K562 (cell line): ENCODE data around the gene SLC2A4RG. TPM values are rescaled to one million over a fixed set of nuclear protein-coding genes. Genes with fewer than 3 reads are reported as not detected.

ENCODE experiments used
- ATAC-seq: fragments of 200-7000 bp; cut with Tn5 transposase; 3 replicates; pipeline ENCODE4 v1.9.1; 2020; ENCODE audit warnings: moderate library complexity
- BruUV-seq: library from RNA; stranded (reverse); fragments of 400-500 nt; replicated peaks from 2 replicates; lab custom pipeline; 2021; lab: Mats Ljungman, UMichigan
- CTCF ChIA-PET: fragments of 300-600 bp; formaldehyde crosslinking; extraction: SDS; loops from one replicate; lab custom pipeline; 2021; ENCODE audit warnings: low intra/inter-chr PET ratio; lab: Yijun Ruan, JAX
- POLR2A ChIA-PET: fragments of 300-600, 350-650 bp; sonication (Branson Sonifier 250); formaldehyde crosslinking; extraction: SDS; loops from one replicate; lab custom pipeline; 2021; ENCODE audit warnings: antibody characterized with exemption, inconsistent platforms; lab: Yijun Ruan, JAX
- DNase-seq, 4 experiments: peaks; one replicate each; pipeline versions ENCODE4 v3.0.0 to v3.0.0-alpha.2; 2011 to 2018; ENCODE audit warnings: low spot score in 3 of 4, mixed read lengths in 3 of 4; ENCODE audit errors: extremely low read depth in 1 of 4
- FAIRE-seq: peaks from 2 replicates; lab custom pipeline; 2011; peaks lifted over from hg19 to GRCh38; lab: Jason Lieb, UNC
- H2AFZ ChIP-seq: 2 replicates; pipeline ENCODE4 v1.6.0; 2011; ENCODE audit warnings: low read depth, low read length, control low read depth, inconsistent platforms
- H3K27ac ChIP-seq: fragments of 200-600 bp; 3 replicates; pipeline ENCODE4 v1.8.0; 2011; ENCODE audit warnings: low read depth, mild to moderate bottlenecking, control low read depth, inconsistent platforms, low read length, moderate library complexity, mixed read lengths; ENCODE audit errors: extremely low read depth
- H3K27me3 ChIP-seq, 2 experiments: fragments of 300-600 bp in 1 of 2; 2 replicates in 1 of 2; 3 replicates in 1 of 2; pipeline versions ENCODE4 v1.6.0 to v1.8.0; 2011; ENCODE audit warnings: inconsistent platforms in 2 of 2, low read length in 2 of 2, mild to moderate bottlenecking in 1 of 2, mixed read lengths in 1 of 2, moderate library complexity in 1 of 2; ENCODE audit not compliant: control insufficient read depth in 2 of 2, insufficient read depth in 2 of 2
- H3K36me3 ChIP-seq: fragments of 300-600 bp; 3 replicates; pipeline ENCODE4 v1.8.0; 2011; ENCODE audit warnings: mild to moderate bottlenecking, low read length, inconsistent platforms; ENCODE audit not compliant: control insufficient read depth, insufficient read depth
- H3K4me1 ChIP-seq, 2 experiments: fragments of 200-600 bp in 1 of 2; replicated peaks in 1 of 2; 2 replicates in 1 of 2; 3 replicates in 1 of 2; pipeline versions ENCODE4 v1.5.1 to v1.8.0; 2011; ENCODE audit warnings: inconsistent platforms in 2 of 2, low read length in 2 of 2, mild to moderate bottlenecking in 1 of 2, mixed read lengths in 1 of 2, moderate library complexity in 1 of 2; ENCODE audit not compliant: control insufficient read depth in 2 of 2, insufficient read depth in 2 of 2
- H3K4me2 ChIP-seq: 2 replicates; pipeline ENCODE4 v1.6.1; 2011; ENCODE audit warnings: low read length, control low read depth, inconsistent platforms, mixed read lengths; ENCODE audit not compliant: insufficient read depth
- H3K4me3 ChIP-seq: fragments of 200-600 bp; sonication (generic), shearing (Covaris generic); 2 replicates; pipeline ENCODE4 v1.5.1; 2016; ENCODE audit warnings: control low read depth, inconsistent platforms
- H3K79me2 ChIP-seq: fragments of 200-600 bp; 3 replicates; pipeline ENCODE4 v1.8.0; 2011; ENCODE audit warnings: low read length, inconsistent platforms; ENCODE audit not compliant: control insufficient read depth, insufficient read depth
- H3K9ac ChIP-seq, 2 experiments: 2 replicates each; pipeline versions ENCODE4 v1.6.0 to v1.6.1; 2011; ENCODE audit warnings: low read depth in 2 of 2, low read length in 2 of 2, control low read depth in 1 of 2, inconsistent platforms in 1 of 2, mild to moderate bottlenecking in 1 of 2, mixed read lengths in 1 of 2; ENCODE audit not compliant: insufficient read depth in 1 of 2
- H3K9me1 ChIP-seq: one replicate; pipeline ENCODE4 v1.6.0; 2011; ENCODE audit warnings: inconsistent platforms, mild to moderate bottlenecking, low read length, moderate library complexity; ENCODE audit not compliant: control insufficient read depth, insufficient read depth
- H3K9me3 ChIP-seq: replicated peaks from 2 replicates; pipeline ENCODE4 v1.5.1; 2011; ENCODE audit warnings: low read depth, low read length, inconsistent platforms; ENCODE audit not compliant: control insufficient read depth, insufficient read depth
- H4K20me1 ChIP-seq: replicated peaks from 2 replicates; pipeline ENCODE4 v1.6.1; 2011; ENCODE audit warnings: low read length, inconsistent platforms, mixed read lengths; ENCODE audit not compliant: control insufficient read depth, insufficient read depth
- CREB3L1 ChIP-seq: fragments of 450-650 bp; IDR thresholded peaks from 2 replicates; pipeline ENCODE4 v1.6.1; 2014; ENCODE audit warnings: low read depth, mild to moderate bottlenecking, moderate library complexity, borderline replicate concordance
- EZH2 ChIP-seq: IDR thresholded peaks from 2 replicates; pipeline ENCODE4 v1.6.1; 2012; ENCODE audit warnings: low read depth, mild to moderate bottlenecking, inconsistent platforms, low read length, borderline replicate concordance
- GABPB1 ChIP-seq: sonication (generic); formaldehyde crosslinking; IDR thresholded peaks from 2 replicates; pipeline ENCODE4 v1.8.0; 2022; ENCODE audit warnings: mild to moderate bottlenecking, missing genetic modification reagents
- HDAC3 ChIP-seq: fragments of 450-650 bp; IDR thresholded peaks from 2 replicates; pipeline ENCODE4 v1.6.1; 2018; ENCODE audit warnings: borderline replicate concordance, mild to moderate bottlenecking, moderate library complexity; ENCODE audit not compliant: partially characterized antibody
- HMG20A ChIP-seq: fragments of 450-650 bp; formaldehyde crosslinking; conservative IDR thresholded peaks from 2 replicates; pipeline ENCODE4 v1.4.0; 2020; ENCODE audit warnings: mild to moderate bottlenecking, mixed read lengths
- HNRNPLL ChIP-seq: fragments of 200-400 bp; formaldehyde crosslinking; IDR thresholded peaks from 2 replicates; pipeline ENCODE4 v1.6.1; 2017; ENCODE audit warnings: low read length, low read depth, mild to moderate bottlenecking; ENCODE audit not compliant: poor library complexity, severe bottlenecking
- ID3 ChIP-seq, 2 experiments: fragments of 250-450 bp in 1 of 2; fragments of 450-650 bp in 1 of 2; sonication (Bioruptor Pico) in 1 of 2; IDR thresholded peaks; 2 replicates each; pipeline versions ENCODE4 v1.6.1 to v1.8.0; 2016 to 2021; ENCODE audit warnings: mild to moderate bottlenecking in 2 of 2, moderate library complexity in 2 of 2, missing compliant biosample characterization in 1 of 2, missing genetic modification characterization in 1 of 2
- PCBP2 ChIP-seq: fragments of 200-400 bp; formaldehyde crosslinking; IDR thresholded peaks from 2 replicates; pipeline ENCODE4 v1.6.1; 2018; ENCODE audit warnings: low read length, low read depth, mild to moderate bottlenecking, moderate library complexity; ENCODE audit not compliant: poor library complexity, severe bottlenecking
- PURB ChIP-seq: sonication (generic); formaldehyde crosslinking; IDR thresholded peaks from 2 replicates; pipeline ENCODE4 v1.9.0; 2021; ENCODE audit warnings: low read depth, mild to moderate bottlenecking, missing genetic modification reagents
- RHOXF2B ChIP-seq: fragments of 250-450 bp; sonication (Bioruptor Pico); conservative IDR thresholded peaks from 2 replicates; pipeline ENCODE4 v1.5.1; 2021
- SMARCE1 ChIP-seq: fragments of 450-650 bp; IDR thresholded peaks from 2 replicates; pipeline ENCODE4 v1.7.1; 2016; ENCODE audit warnings: mild to moderate bottlenecking
- SMC3 ChIP-seq: conservative IDR thresholded peaks from 2 replicates; pipeline ENCODE4 v1.6.1; 2011; ENCODE audit warnings: low read depth, low read length, improper control_type of control experiment; ENCODE audit not compliant: insufficient read depth
- TSC22D4 ChIP-seq: fragments of 450-650 bp; IDR thresholded peaks from 2 replicates; pipeline ENCODE4 v1.6.1; 2016; ENCODE audit warnings: missing genetic modification characterization, missing biosample characterization, control low read depth
- ZC3H4 ChIP-seq: sonication (generic); formaldehyde crosslinking; IDR thresholded peaks from 2 replicates; pipeline ENCODE4 v1.9.0; 2021; ENCODE audit warnings: missing genetic modification reagents, borderline replicate concordance
- ZNF165 ChIP-seq: fragments of 250-450 bp; sonication (Bioruptor Pico); IDR thresholded peaks from 2 replicates; pipeline ENCODE4 v1.4.0; 2020; ENCODE audit warnings: borderline replicate concordance
- WGBS: fragments of 100-300 bp; shearing (Covaris generic); methylation state at CpG from one replicate; pipeline ENCODE4 v1.1.6; 2016; ENCODE audit warnings: low coverage, mixed read lengths; ENCODE audit not compliant: insufficient coverage; ENCODE audit errors: missing lambda C conversion rate; 5-methylcytosine and 5-hydroxymethylcytosine counted together
- in situ Hi-C: fragments of 300-500 bp; cut with MboI; formaldehyde crosslinking; loops from 4 replicates; pipeline ENCODE4 v1.15.0; 2018; ENCODE audit warnings: inconsistent platforms, mixed read lengths
- intact Hi-C: fragments of 100-400 bp; cut with micrococcal nuclease; formaldehyde crosslinking; loops from 2 replicates; pipeline ENCODE4 v1.14.2; 2022
- polyA plus RNA-seq, 8 experiments: library from polyadenylated mRNA; depleted of rRNA in 4 of 8; stranded (reverse) in 5 of 8; unstranded in 3 of 8; fragments of >200 nt; fragmentation: Nextera tagmentation in 2 of 8; fragmentation: Illumina TruSeq in 1 of 8; extraction: Ambion mirVana in 2 of 8; extraction: Trizol in 1 of 8; gene quantifications; 2 replicates each; pipeline versions ENCODE4 v1.2.1 to v1.2.3, GENCODE V29; 2011 to 2014; ENCODE audit warnings: inconsistent platforms in 1 of 8, missing spikeins in 1 of 8
- total RNA-seq, 7 experiments: library from RNA; depleted of rRNA in 6 of 7; stranded (reverse); fragments of >200 nt in 6 of 7; fragmentation: Illumina TruSeq in 2 of 7; extraction: Trizol in 2 of 7; gene quantifications; 2 replicates each; pipeline versions ENCODE4 v1.2.1 to v1.2.3, GENCODE V29; 2011 to 2021; ENCODE audit warnings: low replicate concordance in 1 of 7

SLC2A4RG gene
- total and polyA plus RNA-seq, 9 of the 15 experiments (the other 6 are each of a cell fraction or from before 2014, with no cell fraction given) = 0.34 to 97.3 (median 26.5) TPM

- DNase-seq = no peak
- Histone ChIP-seq H2AFZ (no peak overlapping the region), H3K79me2 (peaks cover 30% of the 10 kb centered on the region), H3K36me3 (peaks cover 73% of the 10 kb centered on the region; the same call in 2 of the 3 replicates), H3K27me3 (no peaks in the 10 kb centered on the region), H3K9me3 (peaks cover 4% of the 10 kb centered on the region), H3K27ac (no peak overlapping the region), H3K4me3 (no peak overlapping the region), H3K4me2 (no peak overlapping the region), H4K20me1 (0 out of 2 replicates have a peak, but pooled peaks cover 5% of the 10 kb centered on the region), H3K9me1 (no peaks in the 10 kb centered on the region), H3K4me1 (peaks cover 5 to 39% of the 10 kb centered on the region in 2 experiments; a peak in 4 of 5 replicates), H3K9ac (no peak overlapping the region)
- in situ Hi-C loops = no loop called here
- peak; percentile 57 for FAIRE-seq
- WGBS = 70% methylated on average over 5 of the region's 5 CpGs
- no peak for TF ChIP-seq SMC3
- TF ChIP-seq ID3 (CRISPR knock-in tag; IDR thresholded peaks at IDR 0.05) = no peak
- no peak for TF ChIP-seq ID3 (tag; IDR thresholded peaks at IDR 0.05)
- no peak for TF ChIP-seq ZNF165 (CRISPR knock-in tag)
- TF ChIP-seq HDAC3 = no peak
- no peak for TF ChIP-seq EZH2
- no peak for TF ChIP-seq PURB
- no peak for TF ChIP-seq CREB3L1
- no peak for TF ChIP-seq TSC22D4 (tag)
- no peak for TF ChIP-seq PCBP2
- TF ChIP-seq HMG20A = no peak
- no peak for TF ChIP-seq SMARCE1
- TF ChIP-seq HNRNPLL = no peak
- no peak for TF ChIP-seq GABPB1 (CRISPR knock-in tag)
- no peak for TF ChIP-seq ZC3H4 (CRISPR knock-in tag)
- no peak for TF ChIP-seq RHOXF2B (CRISPR knock-in tag)
- POLR2A ChIA-PET = no interaction called here
- ATAC-seq = no peak
- CTCF ChIA-PET = no interaction called here
- BruUV-seq = no TSS peak
- intact Hi-C loops = no loop called here
These were observed 8.2 kb upstream of the SLC2A4RG start for GRCh38 chr20:63731410-63731809.
